Measurements from ENCODE around the gene DCHS2.

The DCHS2 gene

GRCh38 chr4:154313004-154313585 is 178.5 kb downstream of the DCHS2 start:
- H3K9me3 ChIP-seq (ENCODE audit: control insufficient read depth in 1 of 2, low read length in 2 of 2), result no peaks in the 10 kb centered on the region
- no peak overlapping the region for H3K4me3 ChIP-seq (ENCODE audit: low read depth in 1 of 2, low read length in 2 of 2)

GRCh38 chr4:154312246-154312645 is 179.4 kb downstream of the DCHS2 start:
- no peaks in the 10 kb centered on the region for H3K4me1 ChIP-seq (ENCODE audit: control insufficient read depth in 1 of 2, insufficient read depth in 2 of 2, low read length in 2 of 2)
- H3K4me3 ChIP-seq (ENCODE audit: low read depth in 1 of 2, low read length in 2 of 2), result no peak overlapping the region
- H3K36me3 ChIP-seq (ENCODE audit: control insufficient read depth in 1 of 2, insufficient read depth in 2 of 2, low read length in 2 of 2), result no peaks in the 10 kb centered on the region
- H3K27me3 ChIP-seq (ENCODE audit: low read depth, low read length), result no peaks in the 10 kb centered on the region
- no peak overlapping the region for H3K27ac ChIP-seq (ENCODE audit: low read length)
- H3K9me3 ChIP-seq (ENCODE audit: control insufficient read depth in 1 of 2, low read length in 2 of 2), result no peaks in the 10 kb centered on the region

More at GRCh38 chr4:154313004-154313585, 178.5 kb downstream of the DCHS2 start:
- Histone ChIP-seq H3K4me1 (ENCODE audit: control insufficient read depth in 1 of 2, insufficient read depth in 2 of 2, low read length in 2 of 2) (no peaks in the 10 kb centered on the region), H3K36me3 (ENCODE audit: control insufficient read depth in 1 of 2, insufficient read depth in 2 of 2, low read length in 2 of 2) (no peaks in the 10 kb centered on the region), H3K27me3 (ENCODE audit: low read depth, low read length) (no peaks in the 10 kb centered on the region), H3K27ac (ENCODE audit: low read length) (no peak overlapping the region)

GRCh38 chr4:154310578-154310977 is 181.0 kb downstream of the DCHS2 start:
- Histone ChIP-seq H3K27ac (ENCODE audit: low read length) (no peak overlapping the region), H3K36me3 (ENCODE audit: control insufficient read depth in 1 of 2, insufficient read depth in 2 of 2, low read length in 2 of 2) (no peaks in the 10 kb centered on the region), H3K4me3 (ENCODE audit: low read depth in 1 of 2, low read length in 2 of 2) (no peak overlapping the region), H3K9me3 (ENCODE audit: control insufficient read depth in 1 of 2, low read length in 2 of 2) (no peaks in the 10 kb centered on the region), H3K4me1 (ENCODE audit: control insufficient read depth in 1 of 2, insufficient read depth in 2 of 2, low read length in 2 of 2) (no peaks in the 10 kb centered on the region), H3K27me3 (ENCODE audit: low read depth, low read length) (no peaks in the 10 kb centered on the region)

GRCh38 chr4:154308207-154308606 is 183.4 kb downstream of the DCHS2 start:
- Histone ChIP-seq H3K9me3 (ENCODE audit: control insufficient read depth in 1 of 2, low read length in 2 of 2) (no peaks in the 10 kb centered on the region), H3K36me3 (ENCODE audit: control insufficient read depth in 1 of 2, insufficient read depth in 2 of 2, low read length in 2 of 2) (no peaks in the 10 kb centered on the region), H3K27ac (ENCODE audit: low read length) (no peak overlapping the region), H3K4me1 (ENCODE audit: control insufficient read depth in 1 of 2, insufficient read depth in 2 of 2, low read length in 2 of 2) (no peaks in the 10 kb centered on the region), H3K4me3 (ENCODE audit: low read depth in 1 of 2, low read length in 2 of 2) (no peak overlapping the region), H3K27me3 (ENCODE audit: low read depth, low read length) (no peaks in the 10 kb centered on the region)

GRCh38 chr4:154307451-154307850 is 184.1 kb downstream of the DCHS2 start:
- no peaks in the 10 kb centered on the region for H3K27me3 ChIP-seq (ENCODE audit: low read depth, low read length)
- H3K4me3 ChIP-seq (ENCODE audit: low read depth in 1 of 2, low read length in 2 of 2), result no peak overlapping the region
- no peaks in the 10 kb centered on the region for H3K9me3 ChIP-seq (ENCODE audit: control insufficient read depth in 1 of 2, low read length in 2 of 2)
- no peaks in the 10 kb centered on the region for H3K36me3 ChIP-seq (ENCODE audit: control insufficient read depth in 1 of 2, insufficient read depth in 2 of 2, low read length in 2 of 2)
- no peak overlapping the region for H3K27ac ChIP-seq (ENCODE audit: low read length)
- H3K4me1 ChIP-seq (ENCODE audit: control insufficient read depth in 1 of 2, insufficient read depth in 2 of 2, low read length in 2 of 2), result no peaks in the 10 kb centered on the region

- Histone ChIP-seq H3K4me1 (ENCODE audit: control insufficient read depth in 1 of 2, insufficient read depth in 2 of 2, low read length in 2 of 2) (no peaks in the 10 kb centered on the region), H3K27me3 (ENCODE audit: low read depth, low read length) (no peaks in the 10 kb centered on the region), H3K4me3 (ENCODE audit: low read depth in 1 of 2, low read length in 2 of 2) (no peak overlapping the region), H3K9me3 (ENCODE audit: control insufficient read depth in 1 of 2, low read length in 2 of 2) (no peaks in the 10 kb centered on the region), H3K36me3 (ENCODE audit: control insufficient read depth in 1 of 2, insufficient read depth in 2 of 2, low read length in 2 of 2) (no peaks in the 10 kb centered on the region), H3K27ac (ENCODE audit: low read length) (no peak overlapping the region)
Observed at GRCh38 chr4:154305616-154306015, 186.0 kb downstream of the DCHS2 start.

GRCh38 chr4:154304679-154305078 is 186.9 kb downstream of the DCHS2 start:
- no peak overlapping the region for H3K4me3 ChIP-seq (ENCODE audit: low read depth in 1 of 2, low read length in 2 of 2)
- no peaks in the 10 kb centered on the region for H3K27me3 ChIP-seq (ENCODE audit: low read depth, low read length)
- H3K4me1 ChIP-seq (ENCODE audit: control insufficient read depth in 1 of 2, insufficient read depth in 2 of 2, low read length in 2 of 2), result no peaks in the 10 kb centered on the region
- H3K9me3 ChIP-seq (ENCODE audit: control insufficient read depth in 1 of 2, low read length in 2 of 2), result no peaks in the 10 kb centered on the region
- no peaks in the 10 kb centered on the region for H3K36me3 ChIP-seq (ENCODE audit: control insufficient read depth in 1 of 2, insufficient read depth in 2 of 2, low read length in 2 of 2)
- no peak overlapping the region for H3K27ac ChIP-seq (ENCODE audit: low read length)

- H3K36me3 ChIP-seq (ENCODE audit: control insufficient read depth in 1 of 2, insufficient read depth in 2 of 2, low read length in 2 of 2), result no peaks in the 10 kb centered on the region
- no peak overlapping the region for H3K4me3 ChIP-seq (ENCODE audit: low read depth in 1 of 2, low read length in 2 of 2)
- no peaks in the 10 kb centered on the region for H3K4me1 ChIP-seq (ENCODE audit: control insufficient read depth in 1 of 2, insufficient read depth in 2 of 2, low read length in 2 of 2)
- no peaks in the 10 kb centered on the region for H3K27me3 ChIP-seq (ENCODE audit: low read depth, low read length)
- H3K9me3 ChIP-seq (ENCODE audit: control insufficient read depth in 1 of 2, low read length in 2 of 2), result no peaks in the 10 kb centered on the region
- no peak overlapping the region for H3K27ac ChIP-seq (ENCODE audit: low read length)
Observed at GRCh38 chr4:154294652-154295350, 196.8 kb downstream of the DCHS2 start.

GRCh38 chr4:154293427-154293826 is 198.2 kb downstream of the DCHS2 start:
- Histone ChIP-seq H3K4me3 (ENCODE audit: low read depth in 1 of 2, low read length in 2 of 2) (no peak overlapping the region), H3K36me3 (ENCODE audit: control insufficient read depth in 1 of 2, insufficient read depth in 2 of 2, low read length in 2 of 2) (no peaks in the 10 kb centered on the region), H3K9me3 (ENCODE audit: control insufficient read depth in 1 of 2, low read length in 2 of 2) (no peaks in the 10 kb centered on the region), H3K4me1 (ENCODE audit: control insufficient read depth in 1 of 2, insufficient read depth in 2 of 2, low read length in 2 of 2) (no peaks in the 10 kb centered on the region), H3K27me3 (ENCODE audit: low read depth, low read length) (no peaks in the 10 kb centered on the region), H3K27ac (ENCODE audit: low read length) (no peak overlapping the region)

GRCh38 chr4:154292589-154292988 is 199.0 kb downstream of the DCHS2 start:
- Histone ChIP-seq H3K27ac (ENCODE audit: low read length) (no peak overlapping the region), H3K4me1 (ENCODE audit: control insufficient read depth in 1 of 2, insufficient read depth in 2 of 2, low read length in 2 of 2) (no peaks in the 10 kb centered on the region), H3K4me3 (ENCODE audit: low read depth in 1 of 2, low read length in 2 of 2) (no peak overlapping the region), H3K36me3 (ENCODE audit: control insufficient read depth in 1 of 2, insufficient read depth in 2 of 2, low read length in 2 of 2) (no peaks in the 10 kb centered on the region), H3K9me3 (ENCODE audit: control insufficient read depth in 1 of 2, low read length in 2 of 2) (no peaks in the 10 kb centered on the region), H3K27me3 (ENCODE audit: low read depth, low read length) (no peaks in the 10 kb centered on the region)

GRCh38 chr4:154277172-154277571 is 214.4 kb downstream of the DCHS2 start:
- H3K36me3 ChIP-seq (ENCODE audit: control insufficient read depth in 1 of 2, insufficient read depth in 2 of 2, low read length in 2 of 2), result no peaks in the 10 kb centered on the region
- no peak overlapping the region for H3K27ac ChIP-seq (ENCODE audit: low read length)
- H3K4me1 ChIP-seq (ENCODE audit: control insufficient read depth in 1 of 2, insufficient read depth in 2 of 2, low read length in 2 of 2), result no peaks in the 10 kb centered on the region
- no peak overlapping the region for H3K4me3 ChIP-seq (ENCODE audit: low read depth in 1 of 2, low read length in 2 of 2)
- H3K9me3 ChIP-seq (ENCODE audit: control insufficient read depth in 1 of 2, low read length in 2 of 2), result no peaks in the 10 kb centered on the region
- no peaks in the 10 kb centered on the region for H3K27me3 ChIP-seq (ENCODE audit: low read depth, low read length)

GRCh38 chr4:154276496-154276895 is 215.1 kb downstream of the DCHS2 start:
- Histone ChIP-seq H3K36me3 (ENCODE audit: control insufficient read depth in 1 of 2, insufficient read depth in 2 of 2, low read length in 2 of 2) (no peaks in the 10 kb centered on the region), H3K4me1 (ENCODE audit: control insufficient read depth in 1 of 2, insufficient read depth in 2 of 2, low read length in 2 of 2) (no peaks in the 10 kb centered on the region)

More at GRCh38 chr4:154276496-154276895, 215.1 kb downstream of the DCHS2 start:
- H3K27ac ChIP-seq (ENCODE audit: low read length), result no peak overlapping the region
- H3K27me3 ChIP-seq (ENCODE audit: low read depth, low read length), result no peaks in the 10 kb centered on the region
- no peaks in the 10 kb centered on the region for H3K9me3 ChIP-seq (ENCODE audit: control insufficient read depth in 1 of 2, low read length in 2 of 2)
- H3K4me3 ChIP-seq (ENCODE audit: low read depth in 1 of 2, low read length in 2 of 2), result no peak overlapping the region

Data from muscle layer of duodenum (tissue), 2 donors.